Stimulated activated CD8-positive, alpha-beta memory T cell treated with anti-CD3 and anti-CD28 coated beads, Interleukin-15, amount 100 ng/mL, for 24 hours (primary cell): ENCODE data around the gene ANKRD11.
"Not testable (repeated sequence)": the region's sequence is repeated elsewhere in the genome, so short reads cannot be mapped to it uniquely, and the experiment has no call there.

Experiments used
- DNase-seq: peaks from one replicate; pipeline ENCODE4 v3.0.0-alpha.2; 2020; ENCODE audit warnings: low read depth

Gene ANKRD11

GRCh38 chr16:89363621-89364393, 126.6 kb downstream of the ANKRD11 start:
- no peak for DNase-seq

GRCh38 chr16:89362540-89363223, 127.7 kb downstream of the ANKRD11 start:
- not testable (repeated sequence) for DNase-seq

GRCh38 chr16:89361751-89362539, 128.4 kb downstream of the ANKRD11 start:
- no peak for DNase-seq

GRCh38 chr16:89360760-89361435, 129.5 kb downstream of the ANKRD11 start:
- DNase-seq, result peak; percentile 39

GRCh38 chr16:89359264-89360147, 130.9 kb downstream of the ANKRD11 start:
- no peak for DNase-seq

- DNase-seq, result no peak
Measured at GRCh38 chr16:89358030-89359005, 132.0 kb downstream of the ANKRD11 start.

- peak; percentile 24 for DNase-seq
Measured at GRCh38 chr16:89357055-89357816, 133.1 kb downstream of the ANKRD11 start.

GRCh38 chr16:89355686-89356085, 134.7 kb downstream of the ANKRD11 start:
- no peak for DNase-seq

- no peak for DNase-seq
Measured at GRCh38 chr16:89355007-89355406, 135.4 kb downstream of the ANKRD11 start.

- no peak for DNase-seq
Measured at GRCh38 chr16:89354325-89354724, 136.0 kb downstream of the ANKRD11 start.

GRCh38 chr16:89352091-89352681, 138.2 kb downstream of the ANKRD11 start:
- DNase-seq, result no peak

- DNase-seq, result no peak
Measured at GRCh38 chr16:89351645-89352044, 138.7 kb downstream of the ANKRD11 start.

- DNase-seq, result no peak
Measured at GRCh38 chr16:89350701-89351380, 139.5 kb downstream of the ANKRD11 start.

GRCh38 chr16:89349947-89350633, 140.3 kb downstream of the ANKRD11 start:
- DNase-seq, result no peak

GRCh38 chr16:89347807-89348206, 142.6 kb downstream of the ANKRD11 start:
- no peak for DNase-seq

GRCh38 chr16:89346869-89347268, 143.5 kb downstream of the ANKRD11 start:
- DNase-seq, result no peak

- no peak for DNase-seq
Measured at GRCh38 chr16:89345642-89346150, 144.7 kb downstream of the ANKRD11 start.
